CD4-positive, alpha-beta T cell treated with Interleukin-6 at 100 ng/mL for 8 hours (primary cell): Measurements from ENCODE around the gene NUTM2D.
"Not testable (repeated sequence)": the region's sequence is repeated elsewhere in the genome, so short reads cannot be mapped to it uniquely, and the experiment has no call there.

Source experiments
- DNase-seq: peaks from one replicate; pipeline ENCODE4 v3.0.0-alpha.2; 2020; ENCODE audit warnings: mixed read lengths, low spot score

NUTM2D gene

GRCh38 chr10:87357444-87357843 is at the start of gene NUTM2D:
TSS of gene NUTM2D (plus strand) at chr10:87357744. CDS start at chr10:87358266, 522 bp downstream.
- DNase-seq = not testable (repeated sequence)

GRCh38 chr10:87308702-87309101 is 48.8 kb upstream of the NUTM2D start:
- not testable (repeated sequence) for DNase-seq

GRCh38 chr10:87309657-87310056 is 47.9 kb upstream of the NUTM2D start:
- not testable (repeated sequence) for DNase-seq

- not testable (repeated sequence) for DNase-seq
Observed at GRCh38 chr10:87311521-87311920, 46.0 kb upstream of the NUTM2D start.

- not testable (repeated sequence) for DNase-seq
Observed at GRCh38 chr10:87313649-87314359, 43.7 kb upstream of the NUTM2D start.

GRCh38 chr10:87314360-87314973 is 43.1 kb upstream of the NUTM2D start:
- not testable (repeated sequence) for DNase-seq

GRCh38 chr10:87321505-87321904 is 36.0 kb upstream of the NUTM2D start:
- DNase-seq = not testable (repeated sequence)

GRCh38 chr10:87324559-87324958 is 33.0 kb upstream of the NUTM2D start:
- not testable (repeated sequence) for DNase-seq

- DNase-seq = not testable (repeated sequence)
Observed at GRCh38 chr10:87327958-87328357, 29.6 kb upstream of the NUTM2D start.

- not testable (repeated sequence) for DNase-seq
Observed at GRCh38 chr10:87329131-87329530, 28.4 kb upstream of the NUTM2D start.

- not testable (repeated sequence) for DNase-seq
Observed at GRCh38 chr10:87332687-87333086, 24.9 kb upstream of the NUTM2D start.

GRCh38 chr10:87340411-87340810 is 17.1 kb upstream of the NUTM2D start:
- not testable (repeated sequence) for DNase-seq

- not testable (repeated sequence) for DNase-seq
Observed at GRCh38 chr10:87341546-87342142, 15.9 kb upstream of the NUTM2D start.

GRCh38 chr10:87342249-87342710 is 15.3 kb upstream of the NUTM2D start:
- DNase-seq = peak; percentile 81

GRCh38 chr10:87342711-87343258 is 14.8 kb upstream of the NUTM2D start:
- DNase-seq = peak; percentile 73

- not testable (repeated sequence) for DNase-seq
Observed at GRCh38 chr10:87345743-87346142, 11.8 kb upstream of the NUTM2D start.

GRCh38 chr10:87350161-87350560 is 7.4 kb upstream of the NUTM2D start:
- DNase-seq = not testable (repeated sequence)

GRCh38 chr10:87352825-87353224 is 4.7 kb upstream of the NUTM2D start:
- DNase-seq = not testable (repeated sequence)

- not testable (repeated sequence) for DNase-seq
Observed at GRCh38 chr10:87355110-87355509, 2.4 kb upstream of the NUTM2D start.

GRCh38 chr10:87358159-87358558 is 615 bp downstream of the NUTM2D start:
- DNase-seq = not testable (repeated sequence)

- not testable (repeated sequence) for DNase-seq
Observed at GRCh38 chr10:87369514-87370112, 12.1 kb downstream of the NUTM2D start.

GRCh38 chr10:87374091-87374490 is 16.5 kb downstream of the NUTM2D start:
- not testable (repeated sequence) for DNase-seq
